ENCODE results near the gene CHD9NB. TPM values are rescaled to one million over a fixed set of nuclear protein-coding genes. Genes with fewer than 3 reads are reported as not detected.

CHD9NB gene
- total and polyA plus RNA-seq, 9 of the 15 experiments (the other 6 are each of a cell fraction or from before 2014, with no cell fraction given), result 0.06 to 0.10 (median 0.07) TPM; not detected in 6

DNA sequence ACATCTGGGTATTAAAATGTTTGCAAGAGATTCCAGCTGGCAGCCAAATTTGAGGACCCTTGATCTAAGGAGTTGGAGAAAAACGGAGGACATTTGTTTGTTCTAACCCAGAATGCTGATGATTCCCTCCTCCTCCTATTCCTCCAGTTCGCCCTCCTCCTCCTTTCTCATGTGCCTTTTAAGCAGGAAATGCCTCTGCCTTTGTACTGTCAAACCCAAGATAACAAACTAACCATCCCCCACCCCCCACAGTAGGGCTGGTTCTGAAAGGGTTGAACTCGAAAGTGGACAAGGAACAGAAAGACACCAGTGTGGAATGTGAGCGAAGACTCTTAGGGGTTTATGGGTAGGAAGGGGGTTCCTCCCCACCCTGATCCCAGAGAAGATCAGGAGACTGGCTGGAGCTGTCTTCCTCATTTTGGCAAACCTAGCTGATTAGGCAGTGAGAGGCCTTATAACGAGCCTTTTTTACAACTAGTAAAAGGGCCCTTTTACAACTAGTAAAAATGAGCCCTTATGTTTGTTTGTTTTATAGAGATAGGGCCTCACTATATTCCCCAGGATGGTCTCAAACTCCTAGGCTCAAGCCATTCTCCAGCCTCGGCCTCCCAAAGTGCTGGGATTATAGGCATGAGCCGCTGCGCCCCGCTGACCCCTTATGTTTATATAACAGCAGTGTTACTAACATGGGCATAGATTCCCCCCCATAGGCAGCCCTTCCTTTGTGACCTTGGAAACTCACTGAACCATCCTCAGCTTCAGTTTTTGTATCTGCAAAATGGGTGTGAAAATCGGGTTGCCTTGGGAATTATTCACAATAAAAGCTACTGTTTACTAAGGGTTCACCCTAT is 3.1 kb upstream of the CHD9NB start (continued):
- TF ChIP-seq, protein P1, sequence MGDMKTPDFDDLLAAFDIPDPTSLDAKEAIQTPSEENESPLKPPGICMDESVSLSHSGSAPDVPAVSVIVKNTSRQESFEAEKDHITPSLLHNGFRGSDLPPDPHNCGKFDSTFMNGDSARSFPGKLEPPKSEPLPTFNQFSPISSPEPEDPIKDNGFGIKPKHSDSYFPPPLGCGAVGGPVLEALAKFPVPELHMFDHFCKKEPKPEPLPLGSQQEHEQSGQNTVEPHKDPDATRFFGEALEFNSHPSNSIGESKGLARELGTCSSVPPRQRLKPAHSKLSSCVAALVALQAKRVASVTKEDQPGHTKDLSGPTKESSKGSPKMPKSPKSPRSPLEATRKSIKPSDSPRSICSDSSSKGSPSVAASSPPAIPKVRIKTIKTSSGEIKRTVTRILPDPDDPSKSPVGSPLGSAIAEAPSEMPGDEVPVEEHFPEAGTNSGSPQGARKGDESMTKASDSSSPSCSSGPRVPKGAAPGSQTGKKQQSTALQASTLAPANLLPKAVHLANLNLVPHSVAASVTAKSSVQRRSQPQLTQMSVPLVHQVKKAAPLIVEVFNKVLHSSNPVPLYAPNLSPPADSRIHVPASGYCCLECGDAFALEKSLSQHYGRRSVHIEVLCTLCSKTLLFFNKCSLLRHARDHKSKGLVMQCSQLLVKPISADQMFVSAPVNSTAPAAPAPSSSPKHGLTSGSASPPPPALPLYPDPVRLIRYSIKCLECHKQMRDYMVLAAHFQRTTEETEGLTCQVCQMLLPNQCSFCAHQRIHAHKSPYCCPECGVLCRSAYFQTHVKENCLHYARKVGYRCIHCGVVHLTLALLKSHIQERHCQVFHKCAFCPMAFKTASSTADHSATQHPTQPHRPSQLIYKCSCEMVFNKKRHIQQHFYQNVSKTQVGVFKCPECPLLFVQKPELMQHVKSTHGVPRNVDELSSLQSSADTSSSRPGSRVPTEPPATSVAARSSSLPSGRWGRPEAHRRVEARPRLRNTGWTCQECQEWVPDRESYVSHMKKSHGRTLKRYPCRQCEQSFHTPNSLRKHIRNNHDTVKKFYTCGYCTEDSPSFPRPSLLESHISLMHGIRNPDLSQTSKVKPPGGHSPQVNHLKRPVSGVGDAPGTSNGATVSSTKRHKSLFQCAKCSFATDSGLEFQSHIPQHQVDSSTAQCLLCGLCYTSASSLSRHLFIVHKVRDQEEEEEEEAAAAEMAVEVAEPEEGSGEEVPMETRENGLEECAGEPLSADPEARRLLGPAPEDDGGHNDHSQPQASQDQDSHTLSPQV (IDR thresholded peaks at IDR 0.05), result peak; percentile 28
- 0 out of 2 replicates have a peak, but pooled peaks have one; percentile 22 for TF ChIP-seq SMARCC2 (IDR thresholded peaks at IDR 0.05; ENCODE audit: low read depth)
- peak; percentile 18; the same call in 1 of the 2 replicates for TF ChIP-seq HCFC1 (IDR thresholded peaks at IDR 0.05; ENCODE audit: low read depth, low read length)
- no peak for TF ChIP-seq NR2C2 (CRISPR knock-in tag; IDR thresholded peaks at IDR 0.05)
- peak; percentile 54; the same call in 1 of the 2 replicates for TF ChIP-seq NR2C2 (tag; IDR thresholded peaks at IDR 0.05)
- TF ChIP-seq TRIM24 (IDR thresholded peaks at IDR 0.05), result peak; percentile 12 to 15; a peak in 1 of 4 replicates
- TF ChIP-seq THRAP3 (IDR thresholded peaks at IDR 0.05; ENCODE audit: borderline replicate concordance), result no peak
- peak; percentile 56; the same call in 1 of the 2 replicates for TF ChIP-seq HDAC2 (IDR thresholded peaks at IDR 0.05)
- TF ChIP-seq CBFA2T3 (IDR thresholded peaks at IDR 0.05), result peak; percentile 63
- TF ChIP-seq RNF2 (IDR thresholded peaks at IDR 0.05), result peak; percentile 64; the same call in 1 of the 2 replicates
- TF ChIP-seq SUPT5H (IDR thresholded peaks at IDR 0.05), result peak; percentile 27; the same call in 1 of the 2 replicates
- TF ChIP-seq, protein P2, sequence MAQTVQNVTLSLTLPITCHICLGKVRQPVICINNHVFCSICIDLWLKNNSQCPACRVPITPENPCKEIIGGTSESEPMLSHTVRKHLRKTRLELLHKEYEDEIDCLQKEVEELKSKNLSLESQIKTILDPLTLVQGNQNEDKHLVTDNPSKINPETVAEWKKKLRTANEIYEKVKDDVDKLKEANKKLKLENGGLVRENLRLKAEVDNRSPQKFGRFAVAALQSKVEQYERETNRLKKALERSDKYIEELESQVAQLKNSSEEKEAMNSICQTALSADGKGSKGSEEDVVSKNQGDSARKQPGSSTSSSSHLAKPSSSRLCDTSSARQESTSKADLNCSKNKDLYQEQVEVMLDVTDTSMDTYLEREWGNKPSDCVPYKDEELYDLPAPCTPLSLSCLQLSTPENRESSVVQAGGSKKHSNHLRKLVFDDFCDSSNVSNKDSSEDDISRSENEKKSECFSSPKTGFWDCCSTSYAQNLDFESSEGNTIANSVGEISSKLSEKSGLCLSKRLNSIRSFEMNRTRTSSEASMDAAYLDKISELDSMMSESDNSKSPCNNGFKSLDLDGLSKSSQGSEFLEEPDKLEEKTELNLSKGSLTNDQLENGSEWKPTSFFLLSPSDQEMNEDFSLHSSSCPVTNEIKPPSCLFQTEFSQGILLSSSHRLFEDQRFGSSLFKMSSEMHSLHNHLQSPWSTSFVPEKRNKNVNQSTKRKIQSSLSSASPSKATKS (CRISPR knock-in tag; IDR thresholded peaks at IDR 0.05), result no peak
- TF ChIP-seq POLR2A (conservative IDR thresholded peaks at IDR 0.05), result peak; percentile 77; the same call in 1 of the 2 replicates
- no peak for TF ChIP-seq PML (IDR thresholded peaks at IDR 0.05; ENCODE audit: low read length)
- TF ChIP-seq MYC (IDR thresholded peaks at IDR 0.05; ENCODE audit: low read depth, low read length), result peak; percentile 68
- TF ChIP-seq MYC (CRISPR knock-in tag; IDR thresholded peaks at IDR 0.05; ENCODE audit: borderline replicate concordance, low read depth), result no peak
- peak; percentile 71 for TF ChIP-seq ARID1B (IDR thresholded peaks at IDR 0.05)
- TF ChIP-seq, protein P3, sequence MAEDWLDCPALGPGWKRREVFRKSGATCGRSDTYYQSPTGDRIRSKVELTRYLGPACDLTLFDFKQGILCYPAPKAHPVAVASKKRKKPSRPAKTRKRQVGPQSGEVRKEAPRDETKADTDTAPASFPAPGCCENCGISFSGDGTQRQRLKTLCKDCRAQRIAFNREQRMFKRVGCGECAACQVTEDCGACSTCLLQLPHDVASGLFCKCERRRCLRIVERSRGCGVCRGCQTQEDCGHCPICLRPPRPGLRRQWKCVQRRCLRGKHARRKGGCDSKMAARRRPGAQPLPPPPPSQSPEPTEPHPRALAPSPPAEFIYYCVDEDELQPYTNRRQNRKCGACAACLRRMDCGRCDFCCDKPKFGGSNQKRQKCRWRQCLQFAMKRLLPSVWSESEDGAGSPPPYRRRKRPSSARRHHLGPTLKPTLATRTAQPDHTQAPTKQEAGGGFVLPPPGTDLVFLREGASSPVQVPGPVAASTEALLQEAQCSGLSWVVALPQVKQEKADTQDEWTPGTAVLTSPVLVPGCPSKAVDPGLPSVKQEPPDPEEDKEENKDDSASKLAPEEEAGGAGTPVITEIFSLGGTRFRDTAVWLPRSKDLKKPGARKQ (CRISPR knock-in tag; IDR thresholded peaks at IDR 0.05), result no peak
- TF ChIP-seq DIDO1 (tag; IDR thresholded peaks at IDR 0.05; ENCODE audit: low read depth), result no peak
- TF ChIP-seq SMAD4 (CRISPR knock-in tag; conservative IDR thresholded peaks at IDR 0.05), result 0 out of 2 replicates have a peak, but pooled peaks have one; percentile 8

All from K562 (cell line).